H1 (cell line): Measurements from ENCODE around the gene PCNX4. TPM values are rescaled to one million over a fixed set of nuclear protein-coding genes. Genes with fewer than 3 reads are reported as not detected.

Source experiments
- BACH1 ChIP-seq: IDR thresholded peaks from 2 replicates; pipeline ENCODE4 v1.6.1; 2012; ENCODE audit warnings: low read length, improper control_type of control experiment
- BRCA1 ChIP-seq: IDR thresholded peaks from 2 replicates; pipeline ENCODE4 v1.6.1; 2012; ENCODE audit warnings: low read depth, low read length, improper control_type of control experiment
- CBX5 ChIP-seq: fragments of 300-800, 300-1000 bp; sonication (generic); IDR thresholded peaks from 2 replicates; pipeline ENCODE4 v1.7.1; 2016; ENCODE audit warnings: antibody characterized with exemption, low read length, low read depth
- CBX8 ChIP-seq: fragments of 300-800, 300-1000 bp; sonication (generic); IDR thresholded peaks from 2 replicates; pipeline ENCODE4 v1.7.1; 2016; ENCODE audit warnings: low read depth, low read length, borderline replicate concordance
- CEBPB ChIP-seq: IDR thresholded peaks from 2 replicates; pipeline ENCODE4 v1.6.1; 2012; ENCODE audit warnings: low read depth, low read length
- E2F6 ChIP-seq: IDR thresholded peaks from 2 replicates; pipeline ENCODE4 v1.6.1; 2012; ENCODE audit warnings: inconsistent platforms
- EGR1 ChIP-seq: IDR thresholded peaks from 2 replicates; pipeline ENCODE4 v1.6.1; 2011; ENCODE audit warnings: low read depth, low read length, borderline replicate concordance
- KDM5A ChIP-seq: fragments of 200-600 bp; IDR thresholded peaks from 2 replicates; pipeline ENCODE4 v1.7.1; 2012; ENCODE audit warnings: mild to moderate bottlenecking, low read length, inconsistent platforms, mixed read lengths
- NRF1 ChIP-seq: IDR thresholded peaks from 2 replicates; pipeline ENCODE4 v1.6.1; 2011; ENCODE audit warnings: mild to moderate bottlenecking, low read depth, low read length, improper control_type of control experiment
- POU5F1 ChIP-seq: IDR thresholded peaks from 2 replicates; pipeline ENCODE4 v1.6.1; 2011; ENCODE audit warnings: low read depth, mild to moderate bottlenecking, low read length, moderate library complexity
- RBBP5 ChIP-seq: IDR thresholded peaks from 2 replicates; pipeline ENCODE4 v1.7.1; 2012; ENCODE audit warnings: low read depth, mild to moderate bottlenecking, inconsistent platforms, low read length, moderate library complexity, borderline replicate concordance
- RFX5 ChIP-seq: IDR thresholded peaks from 2 replicates; pipeline ENCODE4 v1.6.1; 2011; ENCODE audit warnings: low read depth, low read length, improper control_type of control experiment, borderline replicate concordance
- SAP30 ChIP-seq: fragments of 300-600 bp; sonication (generic); IDR thresholded peaks from 2 replicates; pipeline ENCODE4 v1.7.1; 2012; ENCODE audit warnings: low read length, moderate library complexity, mild to moderate bottlenecking, inconsistent platforms; ENCODE audit not compliant: insufficient read depth, insufficient replicate concordance
- SIN3A ChIP-seq, 2 experiments: IDR thresholded peaks in 1 of 2; conservative IDR thresholded peaks in 1 of 2; 2 replicates each; pipeline ENCODE4 v1.6.1; 2011 to 2012; ENCODE audit warnings: low read length in 2 of 2, improper control_type of control experiment in 1 of 2, low read depth in 1 of 2, mild to moderate bottlenecking in 1 of 2
- SIRT6 ChIP-seq: IDR thresholded peaks from one replicate; pipeline ENCODE4 v1.7.1; 2012; ENCODE audit warnings: low read length, inconsistent platforms
- SIX5 ChIP-seq: IDR thresholded peaks from 2 replicates; pipeline ENCODE4 v1.6.1; 2011; ENCODE audit warnings: mild to moderate bottlenecking, low read depth, low read length
- SRF ChIP-seq: IDR thresholded peaks from 2 replicates; pipeline ENCODE4 v1.6.1; 2011; ENCODE audit warnings: mild to moderate bottlenecking, low read depth, low read length, moderate library complexity
- SUZ12 ChIP-seq: fragments of 200-600 bp; sonication (generic); IDR thresholded peaks from 2 replicates; pipeline ENCODE4 v1.6.1; 2012; ENCODE audit warnings: mild to moderate bottlenecking, inconsistent platforms, low read length, moderate library complexity, mixed read lengths
- TBP ChIP-seq: IDR thresholded peaks from 2 replicates; pipeline ENCODE4 v1.6.1; 2011; ENCODE audit warnings: low read depth, low read length, improper control_type of control experiment
- TCF12 ChIP-seq: IDR thresholded peaks from 2 replicates; pipeline ENCODE4 v1.6.1; 2011; ENCODE audit warnings: low read depth, mild to moderate bottlenecking, low read length
- USF2 ChIP-seq: IDR thresholded peaks from 2 replicates; pipeline ENCODE4 v1.6.1; 2011; ENCODE audit warnings: low read length, improper control_type of control experiment
- YY1 ChIP-seq: IDR thresholded peaks from 2 replicates; pipeline ENCODE4 v1.6.1; 2011; ENCODE audit warnings: low read depth, mild to moderate bottlenecking, low read length
- polyA plus RNA-seq, 7 experiments: library from polyadenylated mRNA; depleted of rRNA in 3 of 7; stranded (reverse) in 5 of 7; unstranded in 2 of 7; fragments of >200 nt in 5 of 7; fragments of 200-250 nt in 2 of 7; gene quantifications; 1 replicate in 5 of 7; 2 replicates in 1 of 7; 4 replicates in 1 of 7; pipeline versions ENCODE4 v1.2.1 to v1.2.3, GENCODE V29; 2011 to 2013; ENCODE audit warnings: missing spikeins in 2 of 7, mixed read lengths in 2 of 7
- total RNA-seq: library from RNA; stranded (reverse); fragmentation: NEBNext Ultra II Directional; extraction: Animal tissue kit (Norgen Biotek cat#: 25700); gene quantifications from 2 replicates; pipeline ENCODE4 v1.2.1, GENCODE V29; 2021

PCNX4 gene
- total and polyA plus RNA-seq, 2 of the 8 experiments (the other 6 are each of a cell fraction or from before 2014, with no cell fraction given), result 28.4 to 35.5 TPM

GRCh38 chr14:60091550-60092525, at the start of gene PCNX4 (continued):
- TF ChIP-seq TCF12 (no peak), RBBP5 (peak; percentile 98; the same call in 1 of the 2 replicates), EGR1 (no peak), NRF1 (no peak), BRCA1 (no peak), CEBPB (peak; percentile 94), KDM5A (no peak), TBP (peak; percentile 82), YY1 (peak; percentile 96), SIX5 (no peak; the same call in 1 of the 2 replicates), SIN3A (conservative IDR thresholded peaks at IDR 0.05 in 1 of 2, IDR thresholded peaks at IDR 0.05 in 1 of 2; ENCODE audit: low read depth in 1 of 2, low read length in 2 of 2) (peak; percentile 65 to 82; a peak in 2 of 4 replicates), USF2 (0 out of 2 replicates have a peak, but pooled peaks have one; percentile 11), SRF (no peak), CBX8 (no peak), RFX5 (no peak), E2F6 (peak; percentile 68), SUZ12 (no peak), SIRT6 (no peak), SAP30 (no peak), BACH1 (peak; percentile 12; the same call in 1 of the 2 replicates), CBX5 (no peak), POU5F1 (no peak)
